NAMALWA (cell line): ENCODE data around the gene FKBP15.
"Not testable (repeated sequence)": the region's sequence is repeated elsewhere in the genome, so short reads cannot be mapped to it uniquely, and the experiment has no call there.

Experiments
- DNase-seq: peaks from one replicate; pipeline ENCODE4 v3.0.0-alpha.2; 2015; ENCODE audit warnings: low spot score

FKBP15 gene

GRCh38 chr9:113221003-113221799 is at the start of gene FKBP15, which contains the start of gene SLC31A1:
FKBP15 (minus strand) TSS chr9:113221277; CDS start chr9:113221243, 34 bp downstream.
SLC31A1 (plus strand) TSS chr9:113221544; CDS start chr9:113256149, 34,605 bp downstream.
- DNase-seq = peak; percentile 98

GRCh38 chr9:113269871-113270270 is 48.8 kb upstream of the FKBP15 start:
- DNase-seq = no peak

GRCh38 chr9:113269355-113269754 is 48.3 kb upstream of the FKBP15 start:
- no peak for DNase-seq

- DNase-seq = no peak
Observed at GRCh38 chr9:113267911-113268566, 47.0 kb upstream of the FKBP15 start.

- no peak for DNase-seq
Observed at GRCh38 chr9:113266174-113266573, 45.1 kb upstream of the FKBP15 start.

- DNase-seq = no peak
Observed at GRCh38 chr9:113261917-113262671, 41.0 kb upstream of the FKBP15 start.

GRCh38 chr9:113258282-113258681 is 37.2 kb upstream of the FKBP15 start:
- no peak for DNase-seq

GRCh38 chr9:113257863-113258262 is 36.8 kb upstream of the FKBP15 start:
- DNase-seq = no peak

- no peak for DNase-seq
Observed at GRCh38 chr9:113255438-113255837, 34.4 kb upstream of the FKBP15 start.

GRCh38 chr9:113254991-113255390 is 33.9 kb upstream of the FKBP15 start:
- DNase-seq = no peak

- no peak for DNase-seq
Observed at GRCh38 chr9:113250807-113251206, 29.7 kb upstream of the FKBP15 start.

- not testable (repeated sequence) for DNase-seq
Observed at GRCh38 chr9:113249661-113250060, 28.6 kb upstream of the FKBP15 start.

GRCh38 chr9:113247640-113248039 is 26.6 kb upstream of the FKBP15 start:
- no peak for DNase-seq

GRCh38 chr9:113246928-113247327 is 25.9 kb upstream of the FKBP15 start:
- no peak for DNase-seq

- no peak for DNase-seq
Observed at GRCh38 chr9:113245894-113246293, 24.8 kb upstream of the FKBP15 start.

GRCh38 chr9:113244556-113244955 is 23.5 kb upstream of the FKBP15 start:
- no peak for DNase-seq

GRCh38 chr9:113241161-113241560 is 20.1 kb upstream of the FKBP15 start:
- no peak for DNase-seq

GRCh38 chr9:113238859-113239232 is 17.8 kb upstream of the FKBP15 start:
- no peak for DNase-seq

- DNase-seq = no peak
Observed at GRCh38 chr9:113238202-113238858, 17.3 kb upstream of the FKBP15 start.

- DNase-seq = no peak
Observed at GRCh38 chr9:113237026-113237425, 15.9 kb upstream of the FKBP15 start.

GRCh38 chr9:113235701-113236255 is 14.7 kb upstream of the FKBP15 start:
- DNase-seq = not testable (repeated sequence)

- no peak for DNase-seq
Observed at GRCh38 chr9:113231701-113232100, 10.6 kb upstream of the FKBP15 start.
